Fibroblast of the conjunctiva (primary cell): Measurements from ENCODE around the gene SSX2.
"Not testable (repeated sequence)": the region's sequence is repeated elsewhere in the genome, so short reads cannot be mapped to it uniquely, and the experiment has no call there.

ENCODE experiments used
- DNase-seq: peaks from one replicate; pipeline ENCODE4 v3.0.0-alpha.2; 2010; ENCODE audit warnings: low read depth

Gene SSX2, protein sequence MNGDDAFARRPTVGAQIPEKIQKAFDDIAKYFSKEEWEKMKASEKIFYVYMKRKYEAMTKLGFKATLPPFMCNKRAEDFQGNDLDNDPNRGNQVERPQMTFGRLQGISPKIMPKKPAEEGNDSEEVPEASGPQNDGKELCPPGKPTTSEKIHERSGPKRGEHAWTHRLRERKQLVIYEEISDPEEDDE

DNA sequence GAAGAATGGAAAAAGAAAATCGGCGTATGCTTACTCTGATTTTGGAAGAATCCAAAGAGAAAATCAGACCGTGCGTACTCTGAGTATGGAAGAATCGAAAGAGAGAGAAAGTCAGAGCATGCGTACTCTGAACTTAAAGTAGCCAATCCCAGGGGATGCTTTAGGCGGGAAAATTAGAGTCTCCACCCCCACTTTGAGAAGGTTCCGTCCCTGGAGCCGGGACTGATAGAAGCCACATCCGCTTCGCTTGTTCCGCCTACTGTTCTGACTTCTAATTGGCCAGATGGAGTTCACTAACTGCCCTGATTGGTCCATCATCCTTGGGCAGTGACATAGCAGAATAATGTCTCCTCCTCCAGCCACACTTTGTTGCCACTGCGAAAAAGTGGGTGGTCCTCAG is at the start of gene SSX2:
Gene SSX2 (minus strand): TSS at position 101 of the 400 bp plus-strand sequence. CDS start 1,429 bp downstream, outside the sequence.
- DNase-seq, result not testable (repeated sequence)

DNA sequence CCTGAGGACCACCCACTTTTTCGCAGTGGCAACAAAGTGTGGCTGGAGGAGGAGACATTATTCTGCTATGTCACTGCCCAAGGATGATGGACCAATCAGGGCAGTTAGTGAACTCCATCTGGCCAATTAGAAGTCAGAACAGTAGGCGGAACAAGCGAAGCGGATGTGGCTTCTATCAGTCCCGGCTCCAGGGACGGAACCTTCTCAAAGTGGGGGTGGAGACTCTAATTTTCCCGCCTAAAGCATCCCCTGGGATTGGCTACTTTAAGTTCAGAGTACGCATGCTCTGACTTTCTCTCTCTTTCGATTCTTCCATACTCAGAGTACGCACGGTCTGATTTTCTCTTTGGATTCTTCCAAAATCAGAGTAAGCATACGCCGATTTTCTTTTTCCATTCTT is 44.0 kb upstream of the SSX2 start, which contains the start of gene SSX2B:
Gene SSX2B (plus strand): TSS at position 301 of the 400 bp plus-strand sequence. CDS start 1,429 bp downstream, outside the sequence.
- DNase-seq, result not testable (repeated sequence)

DNA sequence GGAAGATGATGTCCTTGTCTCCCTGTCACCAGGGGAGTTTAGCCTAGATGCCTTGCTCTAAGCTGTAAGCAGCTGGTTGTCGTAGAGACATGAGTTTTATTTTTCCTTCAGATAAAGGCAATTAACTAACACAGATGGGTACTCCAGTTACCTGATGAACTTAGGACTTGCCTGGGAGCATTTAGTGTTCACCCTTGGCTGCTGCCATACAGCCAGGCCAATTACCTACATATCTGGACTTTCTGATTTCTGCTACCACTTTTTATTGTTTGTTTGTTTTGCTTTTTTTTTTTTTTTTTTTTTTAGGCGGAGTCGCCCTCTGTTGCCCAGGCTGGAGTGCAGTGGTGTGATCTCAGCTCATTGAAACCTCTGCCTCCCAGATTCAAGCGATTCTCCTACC is 14.9 kb downstream of the SSX2 start:
- not testable (repeated sequence) for DNase-seq

DNA sequence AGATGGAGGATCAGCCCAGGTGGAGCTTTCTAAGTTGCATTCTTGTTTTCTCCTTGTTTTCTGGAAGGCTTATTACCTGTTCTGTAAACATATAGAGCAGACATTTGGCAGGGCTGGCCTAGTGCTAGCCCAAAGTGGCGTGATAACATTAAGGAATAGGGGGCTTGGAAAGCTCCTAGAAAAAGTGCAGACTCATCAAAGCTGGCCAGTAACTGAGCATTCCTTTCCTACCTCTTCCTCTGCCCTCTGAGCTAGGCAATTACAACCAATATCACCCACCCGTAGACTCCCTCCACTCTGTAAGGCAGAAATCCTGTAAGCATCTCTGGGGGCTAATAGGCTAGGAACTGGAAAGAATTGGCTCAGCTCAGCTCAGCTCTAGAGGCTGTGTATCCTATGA is 44.8 kb downstream of the SSX2 start:
- DNase-seq, result not testable (repeated sequence)

DNA sequence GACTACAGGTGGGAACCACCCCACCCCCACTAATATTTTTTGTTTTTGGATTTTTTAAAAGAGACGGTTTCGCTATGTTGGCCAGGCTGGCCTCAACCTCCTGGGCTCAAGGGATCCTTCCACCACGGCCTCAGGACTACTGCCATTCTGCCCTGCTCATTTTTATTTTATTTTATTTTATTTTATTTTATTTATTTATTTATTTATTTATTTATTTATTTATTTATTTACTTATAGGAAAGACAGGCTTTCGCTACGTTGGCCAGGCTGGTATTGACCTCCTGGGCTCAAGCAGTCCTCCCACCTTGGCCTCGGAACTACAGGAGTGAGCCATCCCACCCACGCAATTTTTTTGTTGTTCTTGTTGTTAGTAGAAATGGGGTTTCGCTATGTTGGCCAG is 51.5 kb downstream of the SSX2 start:
- not testable (repeated sequence) for DNase-seq

DNA sequence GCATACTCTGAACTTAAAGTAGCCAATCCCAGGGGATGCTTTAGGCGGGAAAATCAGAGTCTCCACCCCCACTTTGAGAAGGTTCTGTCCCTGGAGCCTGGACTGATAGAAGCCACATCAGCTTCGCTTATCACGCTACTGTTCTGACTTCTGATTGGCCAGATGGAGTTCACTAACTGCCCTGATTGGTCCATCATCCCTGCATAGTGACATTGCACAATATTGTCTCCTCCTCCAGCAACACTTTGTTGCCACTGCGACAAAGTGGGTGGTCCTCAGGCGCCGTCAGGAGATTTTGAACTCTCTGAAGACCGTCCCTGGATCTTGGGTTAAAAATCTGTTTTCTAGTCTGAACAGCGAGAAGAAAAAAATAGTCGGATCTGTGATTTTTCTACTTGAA is 52.2 kb downstream of the SSX2 start, which contains the start of gene SSX7:
Gene SSX7 (minus strand): TSS at position 101 of the 400 bp plus-strand sequence. CDS start 1,428 bp downstream, outside the sequence.
- not testable (repeated sequence) for DNase-seq

DNA sequence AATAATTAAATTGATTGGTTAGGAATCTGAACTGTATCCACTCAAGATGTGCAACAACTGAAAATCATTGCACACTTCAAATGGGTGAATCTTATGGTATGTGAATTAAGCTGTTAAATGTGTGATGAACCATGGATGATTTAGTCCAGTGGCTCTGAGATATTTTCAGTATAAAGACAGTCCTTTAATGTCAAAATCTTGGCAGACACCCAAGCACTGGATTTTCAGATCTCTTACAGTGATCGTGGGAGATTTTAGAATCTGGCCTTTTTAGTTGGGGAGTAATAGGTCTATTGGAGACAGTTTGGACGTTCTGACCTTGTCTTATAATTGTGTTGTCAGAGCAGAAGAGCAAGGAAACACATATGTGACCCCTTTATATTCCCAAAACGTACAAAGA is 56.3 kb downstream of the SSX2 start:
- DNase-seq, result not testable (repeated sequence)

DNA sequence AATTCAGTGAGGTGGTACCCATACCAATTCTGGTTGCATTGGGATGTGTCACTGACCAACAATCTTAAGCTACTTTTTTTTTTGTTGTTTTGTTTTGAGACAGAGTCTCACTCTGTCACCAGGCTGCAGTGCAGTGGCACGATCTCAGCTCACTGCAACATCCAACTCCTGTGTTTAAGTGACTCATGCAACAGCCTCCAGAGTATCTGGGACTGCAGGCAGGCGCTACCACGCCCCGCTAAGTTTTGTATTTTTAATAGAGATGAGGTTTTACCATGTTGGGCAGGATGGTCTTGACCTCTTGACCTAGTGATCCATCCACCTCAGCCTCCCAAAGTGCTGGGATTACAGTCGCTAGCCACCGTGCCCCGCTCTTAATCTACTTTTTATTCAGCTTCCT is 58.0 kb downstream of the SSX2 start:
- DNase-seq, result not testable (repeated sequence)
